Gastrocnemius medialis (tissue), 4 donors: ENCODE measurements around the gene SMYD3. TPM values are rescaled to one million over a fixed set of nuclear protein-coding genes. Genes with fewer than 3 reads are reported as not detected.

Experiments
- ATAC-seq, 2 donors: fragments of 150-250 bp; one replicate each; pipeline ENCODE4 v1.9.1; 2016
- DNase-seq, 2 donors: peaks; one replicate each; pipeline ENCODE4 v3.0.0-alpha.2; 2019
- H3K27ac ChIP-seq, 4 donors: fragments of 200-600 bp; sonication (generic); 1 replicate in 1 of 4; 2 replicates in 3 of 4; pipeline ENCODE4 v1.5.1; 2016 to 2018; ENCODE audit warnings: mild to moderate bottlenecking in 2 of 4, moderate library complexity in 1 of 4
- H3K27me3 ChIP-seq, 3 donors: fragments of 200-600 bp; sonication (generic) in 2 of 3; 1 replicate in 1 of 3; 2 replicates in 2 of 3; pipeline versions ENCODE4 v1.5.1 to v1.6.0; 2016 to 2019; ENCODE audit warnings: mild to moderate bottlenecking in 1 of 3, moderate library complexity in 1 of 3
- H3K36me3 ChIP-seq, 2 donors: fragments of 200-600 bp; sonication (generic) in 1 of 2; one replicate each; pipeline ENCODE4 v1.5.1; 2017 to 2018
- H3K4me1 ChIP-seq, 2 donors: fragments of 200-600 bp; sonication (generic) in 1 of 2; one replicate each; pipeline ENCODE4 v1.5.1; 2016 to 2017; ENCODE audit warnings: mild to moderate bottlenecking in 2 of 2
- H3K4me3 ChIP-seq, 4 donors: fragments of 200-600 bp; sonication (generic) in 3 of 4; 1 replicate in 1 of 4; 2 replicates in 3 of 4; pipeline ENCODE4 v1.5.1; 2016 to 2019; ENCODE audit warnings: mild to moderate bottlenecking in 2 of 4
- H3K9me3 ChIP-seq, 3 donors: fragments of 200-600 bp; sonication (generic) in 2 of 3; 1 replicate in 1 of 3; 2 replicates in 2 of 3; pipeline ENCODE4 v1.5.1; 2016 to 2019
- POLR2A ChIP-seq, 2 donors: fragments of 450-650 bp; IDR thresholded peaks; one replicate each; pipeline ENCODE4 v1.6.1; 2017; ENCODE audit warnings: antibody characterized with exemption in 2 of 2, mild to moderate bottlenecking in 2 of 2, moderate library complexity in 2 of 2
- in situ Hi-C, 4 donors: fragments of 200-750 bp; cut with MboI; loops; one replicate each; pipeline versions ENCODE4 v1.15.0 to v1.8.0; 2017; ENCODE audit warnings: low sequenced_read_pairs in 4 of 4
- intact Hi-C: fragments of 100-400 bp; cut with DNase I; formaldehyde crosslinking; loops from one replicate; pipeline ENCODE4 v1.15.1; 2023; ENCODE audit warnings: low total_unique reads
- total RNA-seq, 4 donors: library from RNA; depleted of rRNA; stranded (reverse); fragments of >200 nt; gene quantifications; one replicate each; pipeline versions ENCODE4 v1.1.0 to v1.2.3, GENCODE V29; 2016
- TF ChIP-seq, protein P1 (sequence below), 5 experiments: fragments of 450-650 bp in 3 of 5; fragments of 200-600 bp in 2 of 5; sonication (generic) in 2 of 5; IDR thresholded peaks in 4 of 5; conservative IDR thresholded peaks in 1 of 5; 1 replicate in 4 of 5; 2 replicates in 1 of 5; pipeline ENCODE4 v1.5.1; 2016 to 2019; ENCODE audit warnings: antibody characterized with exemption in 5 of 5, mild to moderate bottlenecking in 3 of 5, moderate library complexity in 3 of 5

Gene SMYD3
- total RNA-seq, 4 donors from 2014 or later = 4.4 to 10.3 (median 6.3) TPM

DNA sequence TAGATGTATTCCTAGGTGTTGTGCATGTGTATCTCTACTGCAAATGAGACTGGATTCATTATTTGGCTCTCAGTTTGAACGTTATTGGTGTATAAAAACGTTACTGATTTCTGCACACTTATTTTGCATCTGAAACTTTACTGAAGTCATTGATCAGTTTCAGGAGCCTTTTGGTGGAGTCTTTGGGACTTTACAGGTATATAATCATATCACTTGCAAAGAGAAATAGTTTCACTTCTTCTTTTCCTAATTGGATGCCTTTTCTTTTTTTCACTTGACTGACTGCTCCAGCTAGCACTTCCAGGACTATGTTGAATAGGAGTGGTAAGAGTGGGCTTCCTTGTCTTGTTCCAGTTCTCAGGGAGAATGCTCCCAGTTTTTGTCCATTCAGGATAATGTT is 252.2 kb downstream of the SMYD3 start:
- no peaks in the 10 kb centered on the region for H3K4me1 ChIP-seq
- DNase-seq = no peak
- no peaks in the 10 kb centered on the region for H3K27me3 ChIP-seq
- H3K36me3 ChIP-seq = no peaks in the 10 kb centered on the region
- H3K4me3 ChIP-seq = no peak overlapping the region
- in situ Hi-C loops (no loop called here), intact Hi-C loops (no loop called here)
- no peak for ATAC-seq
- no peak overlapping the region for H3K27ac ChIP-seq
- no peak for TF ChIP-seq POLR2A (IDR thresholded peaks at IDR 0.05)
- TF ChIP-seq, protein P1, sequence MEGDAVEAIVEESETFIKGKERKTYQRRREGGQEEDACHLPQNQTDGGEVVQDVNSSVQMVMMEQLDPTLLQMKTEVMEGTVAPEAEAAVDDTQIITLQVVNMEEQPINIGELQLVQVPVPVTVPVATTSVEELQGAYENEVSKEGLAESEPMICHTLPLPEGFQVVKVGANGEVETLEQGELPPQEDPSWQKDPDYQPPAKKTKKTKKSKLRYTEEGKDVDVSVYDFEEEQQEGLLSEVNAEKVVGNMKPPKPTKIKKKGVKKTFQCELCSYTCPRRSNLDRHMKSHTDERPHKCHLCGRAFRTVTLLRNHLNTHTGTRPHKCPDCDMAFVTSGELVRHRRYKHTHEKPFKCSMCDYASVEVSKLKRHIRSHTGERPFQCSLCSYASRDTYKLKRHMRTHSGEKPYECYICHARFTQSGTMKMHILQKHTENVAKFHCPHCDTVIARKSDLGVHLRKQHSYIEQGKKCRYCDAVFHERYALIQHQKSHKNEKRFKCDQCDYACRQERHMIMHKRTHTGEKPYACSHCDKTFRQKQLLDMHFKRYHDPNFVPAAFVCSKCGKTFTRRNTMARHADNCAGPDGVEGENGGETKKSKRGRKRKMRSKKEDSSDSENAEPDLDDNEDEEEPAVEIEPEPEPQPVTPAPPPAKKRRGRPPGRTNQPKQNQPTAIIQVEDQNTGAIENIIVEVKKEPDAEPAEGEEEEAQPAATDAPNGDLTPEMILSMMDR (IDR thresholded peaks at IDR 0.05 in 4 of 5, conservative IDR thresholded peaks at IDR 0.05 in 1 of 5) = no peak
- no peaks in the 10 kb centered on the region for H3K9me3 ChIP-seq

DNA sequence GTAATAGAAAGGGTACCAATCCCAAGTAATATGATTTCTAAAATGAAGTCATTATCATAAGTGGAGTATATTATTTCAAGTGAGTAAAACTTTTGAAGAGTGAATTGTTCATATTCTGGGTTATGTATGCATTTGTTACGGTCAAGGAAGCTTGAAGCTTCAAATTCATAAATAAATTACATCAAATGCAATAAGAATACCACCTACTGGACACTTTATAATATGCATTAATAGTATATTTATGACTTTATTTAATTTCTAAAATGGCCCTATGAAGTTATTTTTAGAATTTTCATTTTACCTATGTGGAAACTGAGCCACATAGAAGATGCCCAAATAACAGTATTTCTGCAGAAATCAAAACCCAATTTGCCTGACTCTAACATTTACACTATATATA is 260.6 kb downstream of the SMYD3 start:
- in situ Hi-C loops (no loop called here), intact Hi-C loops (no loop called here)
- no peaks in the 10 kb centered on the region for H3K4me1 ChIP-seq
- no peak overlapping the region for H3K4me3 ChIP-seq
- H3K9me3 ChIP-seq = no peaks in the 10 kb centered on the region
- H3K27me3 ChIP-seq = no peaks in the 10 kb centered on the region
- TF ChIP-seq, protein P1 (IDR thresholded peaks at IDR 0.05 in 4 of 5, conservative IDR thresholded peaks at IDR 0.05 in 1 of 5) = no peak
- TF ChIP-seq POLR2A (IDR thresholded peaks at IDR 0.05) = no peak
- DNase-seq (no peak), ATAC-seq (no peak)
- no peak overlapping the region for H3K27ac ChIP-seq
- no peaks in the 10 kb centered on the region for H3K36me3 ChIP-seq

DNA sequence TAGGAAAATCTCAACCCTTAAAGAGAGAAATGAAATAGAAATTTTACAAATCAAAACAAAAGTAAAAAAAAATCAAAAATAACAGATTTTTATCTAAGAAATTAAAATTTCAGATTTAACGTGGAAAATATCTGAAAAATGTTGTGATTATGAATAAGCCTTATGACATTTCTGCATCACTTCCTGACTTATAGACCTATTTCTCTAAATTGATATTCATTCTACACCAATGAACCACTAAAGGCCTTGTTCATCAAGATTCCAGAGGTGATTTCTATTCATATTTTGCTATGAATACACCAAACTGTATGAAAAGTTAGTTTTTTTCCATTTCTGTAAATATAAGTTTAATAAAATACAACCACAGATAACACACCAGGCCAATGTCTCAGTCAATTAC is 261.5 kb downstream of the SMYD3 start:
- DNase-seq (no peak), ATAC-seq (no peak)
- in situ Hi-C loops = no loop called here
- Histone ChIP-seq H3K9me3 (no peaks in the 10 kb centered on the region), H3K36me3 (no peaks in the 10 kb centered on the region), H3K27me3 (no peaks in the 10 kb centered on the region), H3K4me3 (no peak overlapping the region), H3K27ac (no peak overlapping the region), H3K4me1 (no peaks in the 10 kb centered on the region)
- intact Hi-C loops = no loop called here
- TF ChIP-seq POLR2A (IDR thresholded peaks at IDR 0.05) = no peak
- TF ChIP-seq, protein P1 (IDR thresholded peaks at IDR 0.05 in 4 of 5, conservative IDR thresholded peaks at IDR 0.05 in 1 of 5) = no peak

DNA sequence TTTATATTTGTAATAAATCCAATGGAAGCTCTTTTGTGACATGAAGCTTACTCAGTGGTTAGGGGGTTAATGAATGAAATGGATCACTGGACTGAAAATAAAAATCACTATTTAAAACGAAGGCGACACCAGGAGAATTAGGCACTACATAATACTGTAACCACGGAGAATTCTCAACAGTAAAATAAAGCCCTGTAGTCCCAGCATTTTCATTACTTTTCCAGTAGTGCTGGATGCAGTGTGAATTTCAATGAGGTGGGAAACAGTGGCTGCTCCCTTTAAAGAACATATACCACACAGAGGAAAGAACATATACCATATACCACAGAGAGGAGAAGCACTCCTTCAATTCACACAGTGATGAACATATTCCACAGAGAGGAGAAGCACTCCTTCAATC is 275.0 kb downstream of the SMYD3 start:
- TF ChIP-seq, protein P1 (IDR thresholded peaks at IDR 0.05 in 4 of 5, conservative IDR thresholded peaks at IDR 0.05 in 1 of 5) = no peak
- TF ChIP-seq POLR2A (IDR thresholded peaks at IDR 0.05) = no peak
- Histone ChIP-seq H3K4me1 (no peaks in the 10 kb centered on the region), H3K36me3 (no peaks in the 10 kb centered on the region), H3K27me3 (no peaks in the 10 kb centered on the region), H3K4me3 (no peak overlapping the region), H3K27ac (no peak overlapping the region), H3K9me3 (no peaks in the 10 kb centered on the region)
- intact Hi-C loops = no loop called here
- in situ Hi-C loops = no loop called here
- DNase-seq = no peak
- no peak for ATAC-seq

DNA sequence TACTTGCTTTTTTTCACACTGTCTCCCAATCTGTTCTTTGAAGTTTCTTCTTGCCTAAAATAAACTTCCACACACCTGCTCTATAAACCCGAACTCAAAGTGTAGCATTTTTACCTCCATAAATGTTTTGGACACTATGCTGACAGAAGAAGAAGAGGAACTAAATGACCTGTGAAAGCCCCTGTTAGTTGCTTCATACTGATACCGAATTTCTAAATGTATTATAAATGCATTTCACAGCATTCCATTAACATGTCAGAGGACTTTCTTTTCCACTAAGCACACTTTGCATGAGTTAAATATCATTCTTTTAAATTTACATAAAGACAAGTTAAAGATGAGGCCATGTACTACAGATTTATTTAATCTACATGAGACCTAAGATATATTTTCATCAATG is 281.0 kb downstream of the SMYD3 start:
- no peak for DNase-seq
- in situ Hi-C loops = no loop called here
- Histone ChIP-seq H3K4me3 (no peak overlapping the region), H3K4me1 (no peaks in the 10 kb centered on the region), H3K27me3 (no peaks in the 10 kb centered on the region), H3K27ac (no peak overlapping the region), H3K9me3 (no peaks in the 10 kb centered on the region), H3K36me3 (no peaks in the 10 kb centered on the region)
- intact Hi-C loops = no loop called here
- no peak for ATAC-seq
- no peak for TF ChIP-seq POLR2A (IDR thresholded peaks at IDR 0.05)
- TF ChIP-seq, protein P1 (IDR thresholded peaks at IDR 0.05 in 4 of 5, conservative IDR thresholded peaks at IDR 0.05 in 1 of 5) = no peak
